Measurements from ENCODE around the gene GRIK5.

- no peak for TF ChIP-seq CTCF (IDR thresholded peaks at IDR 0.05; ENCODE audit: poor library complexity)
- no peak for TF ChIP-seq EZH2 (IDR thresholded peaks at IDR 0.05; ENCODE audit: borderline replicate concordance)
- TF ChIP-seq EZH2phosphoT487 (IDR thresholded peaks at IDR 0.05; ENCODE audit: low read depth, severe bottlenecking, unreplicated experiment) = no peak
Measured at GRCh38 chr19:41991025-41991424, 79.0 kb downstream of the GRIK5 start.
